Activated CD8-positive, alpha-beta memory T cell treated with anti-CD3 and anti-CD28 coated beads, Interleukin-2, amount 50 U/mL, for 4 hours (primary cell): ENCODE data around the gene ADCY2.

Experiments used
- DNase-seq: peaks from one replicate; pipeline ENCODE4 v3.0.0-alpha.2; 2020

ADCY2 gene

DNA sequence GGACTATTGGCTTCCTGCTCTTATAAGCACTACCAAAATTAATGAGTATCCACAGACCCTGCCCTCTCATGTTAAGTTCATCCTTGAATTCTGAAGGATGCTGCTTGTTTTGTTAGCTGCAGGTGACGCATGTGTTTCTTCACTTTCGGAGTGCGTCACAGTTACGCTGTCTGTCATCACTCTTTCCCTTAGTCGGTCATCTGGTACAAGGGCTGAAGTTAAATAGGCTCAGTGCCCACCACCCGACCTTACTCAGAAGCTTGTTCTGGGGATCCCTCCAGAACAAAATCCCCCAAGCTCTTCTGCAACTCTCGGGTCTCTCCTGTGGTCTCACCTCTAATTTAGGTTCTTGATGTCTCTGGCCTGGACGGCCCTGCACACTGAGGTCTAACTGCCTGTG lies 51.0 kb downstream of the ADCY2 start:
- DNase-seq: no peak

GRCh38 chr5:7453947-7454346 lies 58.0 kb downstream of the ADCY2 start:
- no peak for DNase-seq

- DNase-seq: no peak
Measured at GRCh38 chr5:7456206-7456605, 60.3 kb downstream of the ADCY2 start.

GRCh38 chr5:7461371-7461770 lies 65.4 kb downstream of the ADCY2 start:
- no peak for DNase-seq

DNA sequence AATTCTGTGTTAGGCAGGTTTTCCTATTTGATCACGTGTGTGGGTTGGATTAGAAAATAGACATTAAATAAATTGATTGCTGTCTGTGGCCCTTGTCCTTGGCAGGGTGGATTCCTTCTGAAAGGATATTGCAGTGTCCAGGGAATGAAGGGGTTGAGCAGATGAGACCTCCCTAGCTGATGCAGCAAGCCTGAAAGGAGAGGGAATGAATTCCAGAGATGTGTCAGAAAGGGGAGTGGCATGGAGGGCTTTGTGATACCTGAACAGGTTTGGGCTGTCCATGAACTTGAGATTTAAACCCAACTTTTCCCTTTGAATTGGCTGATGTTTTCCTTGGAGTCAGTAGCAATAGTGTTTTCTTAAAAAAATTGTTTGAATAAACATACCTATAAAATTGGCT lies 66.8 kb downstream of the ADCY2 start:
- DNase-seq: no peak

GRCh38 chr5:7464182-7464581 lies 68.2 kb downstream of the ADCY2 start:
- no peak for DNase-seq

DNA sequence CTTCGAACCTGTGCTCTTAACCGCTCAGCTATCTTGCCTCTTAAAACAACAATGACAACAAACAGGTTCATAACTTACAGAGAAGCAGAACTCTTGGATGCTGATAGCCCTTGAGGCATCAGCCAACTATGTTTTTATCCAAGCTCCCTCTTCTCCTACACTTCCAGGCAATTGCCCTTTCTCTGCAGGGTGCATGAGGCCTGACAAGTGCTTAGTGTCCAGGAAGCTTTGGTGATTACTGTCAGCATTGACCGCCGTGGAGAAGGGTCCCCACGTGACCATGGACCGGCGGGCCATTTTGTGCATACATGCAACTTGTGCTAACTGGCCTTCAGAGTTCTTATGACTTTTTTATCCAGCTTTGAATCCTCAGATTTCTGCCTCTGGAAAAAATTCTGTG lies 71.2 kb downstream of the ADCY2 start:
- DNase-seq: no peak

DNA sequence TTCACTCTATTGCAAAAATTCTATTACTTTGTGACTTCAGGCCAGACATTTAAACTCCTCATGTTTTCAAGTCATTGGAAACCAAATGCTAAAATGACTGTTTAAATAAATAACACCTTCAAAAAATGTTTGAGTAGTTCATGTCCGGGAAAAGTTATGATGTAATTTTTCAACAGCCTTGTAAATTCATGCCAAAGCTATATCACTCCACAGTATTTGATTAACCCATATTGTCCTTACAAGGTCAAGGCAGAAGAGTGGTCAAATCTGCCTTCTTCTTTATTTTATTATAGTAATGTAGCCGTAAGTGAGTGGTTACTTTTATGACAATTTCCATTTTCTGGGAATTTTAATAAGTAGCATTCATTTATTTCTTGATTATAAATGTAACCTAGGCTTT lies 72.8 kb downstream of the ADCY2 start:
- DNase-seq: no peak

GRCh38 chr5:7471710-7472109 lies 75.8 kb downstream of the ADCY2 start:
- DNase-seq: no peak

DNA sequence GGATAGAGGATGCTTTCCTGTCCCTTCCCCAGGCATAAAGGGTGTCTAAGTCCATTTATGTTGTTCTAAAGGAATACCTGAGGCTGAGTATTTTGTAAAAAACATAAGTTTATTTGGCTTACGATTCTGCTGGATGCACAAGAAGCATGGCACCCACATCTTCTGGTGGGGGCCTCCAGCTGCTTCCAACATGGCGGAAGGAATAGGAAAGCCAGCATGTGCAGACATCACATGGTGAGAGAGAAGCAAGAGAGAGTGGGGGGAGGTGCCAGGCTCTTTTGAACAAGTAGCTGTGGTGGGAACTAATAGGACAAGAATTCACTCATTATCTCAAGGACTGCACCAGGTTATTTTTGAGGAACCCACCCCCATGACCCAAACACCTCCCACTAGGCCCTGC lies 77.2 kb downstream of the ADCY2 start:
- DNase-seq: no peak

DNA sequence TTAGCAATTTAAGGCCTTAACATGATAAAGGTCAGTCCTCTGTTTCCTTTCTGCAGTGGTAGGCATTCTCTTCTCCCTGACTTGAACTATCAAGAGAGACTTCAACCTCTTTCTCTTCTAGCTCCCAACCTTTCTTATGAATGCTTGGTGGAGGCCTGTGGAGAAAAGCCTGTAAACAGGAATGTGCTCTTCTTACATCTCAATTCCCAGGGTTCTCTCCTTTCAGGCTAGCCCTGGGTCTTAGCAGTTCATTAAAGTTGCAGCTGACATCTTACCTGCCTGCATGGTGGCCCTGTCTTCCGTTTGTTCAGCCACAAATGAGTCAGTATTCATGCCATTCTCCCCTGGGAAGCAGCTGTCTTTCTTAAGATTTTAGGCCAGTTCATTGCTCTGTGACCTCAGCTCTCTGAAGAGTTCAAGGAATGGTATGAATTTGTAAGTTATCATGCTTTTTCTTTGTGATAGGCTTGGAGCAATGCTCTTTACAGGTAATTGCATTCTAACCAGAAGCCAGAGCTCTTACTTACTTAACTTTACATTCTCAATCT lies 77.8 kb downstream of the ADCY2 start:
- no peak for DNase-seq

DNA sequence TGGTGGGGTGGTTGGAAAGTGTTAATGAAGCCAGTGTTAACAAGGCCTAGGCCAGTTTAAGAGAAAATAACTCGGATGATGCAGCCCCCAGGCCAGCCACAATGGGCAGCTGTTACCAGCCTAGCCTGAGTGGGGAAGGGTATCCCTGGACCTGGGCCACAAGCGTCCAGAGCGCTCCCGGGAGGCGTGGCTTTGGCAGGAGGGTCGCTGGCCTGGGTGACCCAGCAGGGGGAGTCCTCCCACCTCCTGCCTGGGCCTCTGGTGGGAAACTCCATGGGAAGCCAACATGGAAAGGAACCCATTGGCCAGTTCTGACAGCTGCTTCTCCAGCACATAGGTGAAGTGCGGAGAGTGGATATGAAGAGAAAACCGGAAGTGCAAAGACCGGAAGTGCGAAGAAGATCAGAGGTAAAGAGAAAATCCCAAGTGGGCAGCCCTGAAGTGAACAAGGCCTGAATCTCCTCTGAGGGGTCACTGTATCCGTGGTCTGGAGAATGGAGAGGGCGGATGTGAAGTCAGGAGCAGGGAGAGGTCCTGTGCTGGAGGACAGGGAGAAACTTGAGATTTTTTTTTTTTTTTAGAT lies 79.0 kb downstream of the ADCY2 start:
- DNase-seq: no peak

DNA sequence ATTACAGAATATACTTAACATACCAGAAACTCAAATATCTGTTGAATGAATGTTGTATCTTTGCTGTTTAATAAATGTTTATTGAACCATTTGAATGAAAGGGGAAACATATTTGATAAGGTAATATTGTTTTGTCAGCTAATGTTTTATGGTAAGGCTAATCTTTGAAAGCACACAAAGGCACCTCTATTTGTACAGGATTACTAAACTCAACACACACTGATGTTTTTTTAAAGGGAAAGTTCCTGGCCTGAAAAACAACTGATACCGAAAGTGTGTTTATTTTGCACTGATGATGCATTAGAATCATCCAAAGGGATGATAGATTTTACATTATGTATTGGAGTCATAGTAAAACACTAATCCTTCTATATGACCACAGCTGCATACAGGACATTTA lies 82.5 kb downstream of the ADCY2 start:
- no peak for DNase-seq

DNA sequence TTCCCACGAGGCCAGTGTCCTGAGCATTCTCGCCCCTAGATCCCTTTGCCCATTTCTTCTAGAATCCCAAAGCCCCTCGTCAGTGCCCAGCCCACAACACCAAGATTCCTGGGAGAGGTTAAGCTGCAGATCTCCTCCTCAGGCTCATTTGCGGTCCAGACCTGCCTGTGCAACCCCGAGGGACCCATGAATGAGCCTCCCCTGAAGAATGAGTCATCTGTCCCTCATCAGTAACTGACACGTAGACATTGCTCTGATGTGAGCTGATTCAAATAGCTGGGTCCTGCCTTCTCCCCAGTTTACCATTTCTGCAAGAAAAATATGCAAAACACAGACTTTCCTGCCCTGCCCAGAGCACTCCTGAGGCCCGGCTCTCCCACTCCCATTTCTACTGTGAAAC lies 92.8 kb downstream of the ADCY2 start:
- no peak for DNase-seq

GRCh38 chr5:7492371-7492770 lies 96.4 kb downstream of the ADCY2 start:
- no peak for DNase-seq

GRCh38 chr5:7493081-7493480 lies 97.1 kb downstream of the ADCY2 start:
- DNase-seq: no peak

GRCh38 chr5:7493622-7494021 lies 97.7 kb downstream of the ADCY2 start:
- DNase-seq: no peak

DNA sequence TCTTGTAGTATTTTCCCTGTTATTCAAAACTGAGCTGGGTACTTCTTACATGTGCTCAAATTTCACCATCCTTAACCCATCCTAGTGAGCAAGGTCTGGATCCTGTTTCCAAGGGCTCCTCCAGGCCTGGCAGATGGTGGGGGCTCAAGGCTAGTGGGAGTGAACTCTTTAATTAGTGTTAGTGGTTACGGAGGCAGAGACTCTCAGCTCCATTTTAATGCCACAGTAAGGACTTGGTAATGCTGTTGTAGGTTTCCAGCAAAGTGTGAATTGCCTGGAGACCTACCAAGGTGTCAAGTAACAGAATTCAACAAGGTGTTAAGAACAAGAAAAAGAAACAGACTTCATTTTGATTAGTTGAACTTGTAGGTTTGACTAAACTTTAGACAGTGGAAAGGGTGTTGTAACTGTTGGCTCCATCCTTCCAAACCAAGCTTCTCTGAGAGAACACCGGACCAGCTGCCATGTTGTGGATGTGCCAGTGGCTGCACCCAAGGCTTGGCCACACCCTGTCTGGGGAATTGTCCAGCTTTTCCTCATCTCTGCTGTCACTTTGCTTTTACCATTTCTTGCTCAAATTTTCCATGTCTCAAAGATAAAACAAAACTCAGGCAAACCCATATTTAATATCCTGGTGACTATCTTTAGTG lies 98.7 kb downstream of the ADCY2 start:
- no peak for DNase-seq

- no peak for DNase-seq
Measured at GRCh38 chr5:7495131-7495517, 99.2 kb downstream of the ADCY2 start.

GRCh38 chr5:7500256-7500655 lies 104.3 kb downstream of the ADCY2 start:
- DNase-seq: no peak

GRCh38 chr5:7501061-7501460 lies 105.1 kb downstream of the ADCY2 start:
- DNase-seq: no peak

DNA sequence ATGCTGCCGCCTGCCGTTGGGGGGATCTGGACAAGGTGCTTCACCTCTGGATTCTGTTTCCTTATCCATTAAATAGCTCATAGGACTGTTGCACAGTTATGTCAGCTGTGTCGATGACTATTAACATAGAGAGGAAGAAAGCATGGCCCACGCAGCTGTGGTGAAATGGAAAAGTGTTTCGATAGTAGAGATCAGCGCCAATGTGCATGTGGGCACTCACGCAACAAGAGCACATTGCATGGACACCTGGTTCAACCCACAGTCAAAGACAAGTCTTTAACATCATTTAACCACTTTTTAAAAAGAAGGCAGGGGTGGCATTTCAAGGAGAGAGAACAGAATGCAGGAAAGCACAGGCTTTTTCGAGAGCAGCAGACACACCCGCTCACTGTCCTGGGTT lies 107.6 kb downstream of the ADCY2 start:
- DNase-seq: no peak

- no peak for DNase-seq
Measured at GRCh38 chr5:7515284-7515914, 119.5 kb downstream of the ADCY2 start.

DNA sequence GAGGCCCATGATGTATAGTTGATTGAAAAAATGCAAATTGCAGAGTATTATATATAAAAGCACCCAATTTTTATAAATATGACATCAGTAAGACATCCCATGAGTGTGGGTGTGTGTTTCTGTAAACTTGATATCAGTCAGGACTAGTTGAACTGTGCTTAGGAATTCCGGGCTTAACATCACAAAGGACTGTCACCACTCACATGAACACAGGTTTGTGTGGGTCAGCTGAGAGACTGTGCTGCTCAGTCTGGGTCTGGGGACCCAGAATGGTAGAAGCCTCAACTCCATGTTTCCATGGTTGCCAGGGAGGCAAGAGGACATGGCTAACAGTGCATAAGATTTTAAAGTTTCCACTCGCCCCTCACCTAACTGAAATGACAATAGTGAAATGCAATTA lies 120.3 kb downstream of the ADCY2 start:
- DNase-seq: no peak

DNA sequence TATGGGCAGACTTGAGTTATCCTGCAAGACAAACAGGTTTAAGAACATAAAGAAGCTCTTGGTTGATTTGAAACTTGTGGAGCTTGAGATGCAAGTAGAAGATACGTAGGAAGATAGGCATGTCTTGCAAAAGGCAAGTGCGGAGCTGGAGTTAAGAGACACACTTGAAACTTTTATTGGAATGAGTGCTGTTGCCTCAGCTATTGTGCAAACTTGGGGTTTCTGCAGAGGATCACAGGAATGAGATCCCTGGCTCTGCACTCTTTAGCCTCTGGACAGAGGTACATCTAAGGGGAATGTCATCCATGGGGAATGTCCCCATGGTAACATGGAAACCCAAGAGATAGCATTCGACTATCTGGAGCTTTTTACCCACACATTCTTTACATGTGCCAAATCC lies 121.1 kb downstream of the ADCY2 start:
- DNase-seq: no peak
